Activated CD8-positive, alpha-beta T cell treated with anti-CD3 and anti-CD28 coated beads for 36 hours (primary cell): ENCODE measurements around the gene STAC3. TPM values are rescaled to one million over a fixed set of nuclear protein-coding genes. Genes with fewer than 3 reads are reported as not detected.
A peak's percentile ranks its signal among the peaks of the same experiment; 100 is the strongest.

Source experiments
- ATAC-seq: fragments of 200-7000 bp; cut with Tn5 transposase; one replicate; pipeline ENCODE4 v1.10.0; 2021; ENCODE audit warnings: mild to moderate bottlenecking, moderate library complexity
- CTCF ChIA-PET: fragments of 350-600 bp; sonication (Branson Sonifier 250); formaldehyde crosslinking; loops from one replicate; lab custom pipeline; 2021; ENCODE audit warnings: antibody characterized with exemption; lab: Charles Lee
- POLR2A ChIA-PET: fragments of 350-600 bp; sonication (Branson Sonifier 250); formaldehyde crosslinking; loops from one replicate; lab custom pipeline; 2021; ENCODE audit warnings: antibody characterized with exemption; lab: Charles Lee
- DNase-seq: peaks from one replicate; pipeline ENCODE4 v3.0.0-alpha.2; 2020
- H3K27ac Mint-ChIP-seq: one replicate; pipeline ENCODE4 v1.8.0; 2021; ENCODE audit warnings: mild to moderate bottlenecking, mixed read lengths
- H3K27me3 Mint-ChIP-seq: one replicate; pipeline ENCODE4 v1.8.0; 2021; ENCODE audit warnings: mixed read lengths
- H3K36me3 Mint-ChIP-seq: one replicate; pipeline ENCODE4 v1.8.0; 2021; ENCODE audit warnings: low read depth, mixed read lengths
- H3K4me1 Mint-ChIP-seq: one replicate; pipeline ENCODE4 v1.8.0; 2021; ENCODE audit warnings: low read depth, mixed read lengths
- H3K4me3 Mint-ChIP-seq: one replicate; pipeline ENCODE4 v1.8.0; 2021; ENCODE audit warnings: mild to moderate bottlenecking, moderate library complexity, mixed read lengths
- H3K9me3 Mint-ChIP-seq: one replicate; pipeline ENCODE4 v1.8.0; 2021; ENCODE audit warnings: mixed read lengths
- intact Hi-C: fragments of 100-400 bp; cut with micrococcal nuclease; formaldehyde crosslinking; loops from one replicate; pipeline ENCODE4 v1.10.0; 2022
- total RNA-seq, 2 experiments: library from RNA; stranded (reverse); gene quantifications; one replicate each; pipeline ENCODE4 v1.2.3, GENCODE V29; 2021
- TF ChIP-seq, protein P1 (sequence below): fragments of 200-600 bp; IDR thresholded peaks from one replicate; pipeline ENCODE4 v1.8.0; 2022; ENCODE audit warnings: antibody characterized with exemption, mild to moderate bottlenecking

STAC3 gene
- total RNA-seq, 2 experiments from 2014 or later, result 1.7 to 2.1 TPM

GRCh38 chr12:57229046-57229633 lies 21.8 kb downstream of the STAC3 start:
- no peak for DNase-seq
- Mint-ChIP-seq H3K9me3 (no peaks in the 10 kb centered on the region), H3K27me3 (peaks cover 28% of the 10 kb centered on the region), H3K4me1 (peaks cover 68% of the 10 kb centered on the region), H3K27ac (peak overlapping the region; percentile 99), H3K36me3 (peaks cover 49% of the 10 kb centered on the region), H3K4me3 (peak overlapping the region; percentile 100)
- intact Hi-C loops, result no loop called here
- CTCF ChIA-PET, result interaction anchor here (0.8 to 13.6 kb wide), 8 partner anchors 12 to 229 kb away, joined by 3 to 431 read pairs (median 6); partner anchors contain the start of gene NXPH4
- ATAC-seq, result peak; percentile 24
- TF ChIP-seq, protein P1, sequence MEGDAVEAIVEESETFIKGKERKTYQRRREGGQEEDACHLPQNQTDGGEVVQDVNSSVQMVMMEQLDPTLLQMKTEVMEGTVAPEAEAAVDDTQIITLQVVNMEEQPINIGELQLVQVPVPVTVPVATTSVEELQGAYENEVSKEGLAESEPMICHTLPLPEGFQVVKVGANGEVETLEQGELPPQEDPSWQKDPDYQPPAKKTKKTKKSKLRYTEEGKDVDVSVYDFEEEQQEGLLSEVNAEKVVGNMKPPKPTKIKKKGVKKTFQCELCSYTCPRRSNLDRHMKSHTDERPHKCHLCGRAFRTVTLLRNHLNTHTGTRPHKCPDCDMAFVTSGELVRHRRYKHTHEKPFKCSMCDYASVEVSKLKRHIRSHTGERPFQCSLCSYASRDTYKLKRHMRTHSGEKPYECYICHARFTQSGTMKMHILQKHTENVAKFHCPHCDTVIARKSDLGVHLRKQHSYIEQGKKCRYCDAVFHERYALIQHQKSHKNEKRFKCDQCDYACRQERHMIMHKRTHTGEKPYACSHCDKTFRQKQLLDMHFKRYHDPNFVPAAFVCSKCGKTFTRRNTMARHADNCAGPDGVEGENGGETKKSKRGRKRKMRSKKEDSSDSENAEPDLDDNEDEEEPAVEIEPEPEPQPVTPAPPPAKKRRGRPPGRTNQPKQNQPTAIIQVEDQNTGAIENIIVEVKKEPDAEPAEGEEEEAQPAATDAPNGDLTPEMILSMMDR, result no peak
- POLR2A ChIA-PET, result interaction anchor here (0.9 to 12.7 kb wide), 8 partner anchors 9 to 291 kb away, joined by 3 to 238 read pairs (median 6); partner anchors contain the start of genes DDIT3 and STAC3

DNA sequence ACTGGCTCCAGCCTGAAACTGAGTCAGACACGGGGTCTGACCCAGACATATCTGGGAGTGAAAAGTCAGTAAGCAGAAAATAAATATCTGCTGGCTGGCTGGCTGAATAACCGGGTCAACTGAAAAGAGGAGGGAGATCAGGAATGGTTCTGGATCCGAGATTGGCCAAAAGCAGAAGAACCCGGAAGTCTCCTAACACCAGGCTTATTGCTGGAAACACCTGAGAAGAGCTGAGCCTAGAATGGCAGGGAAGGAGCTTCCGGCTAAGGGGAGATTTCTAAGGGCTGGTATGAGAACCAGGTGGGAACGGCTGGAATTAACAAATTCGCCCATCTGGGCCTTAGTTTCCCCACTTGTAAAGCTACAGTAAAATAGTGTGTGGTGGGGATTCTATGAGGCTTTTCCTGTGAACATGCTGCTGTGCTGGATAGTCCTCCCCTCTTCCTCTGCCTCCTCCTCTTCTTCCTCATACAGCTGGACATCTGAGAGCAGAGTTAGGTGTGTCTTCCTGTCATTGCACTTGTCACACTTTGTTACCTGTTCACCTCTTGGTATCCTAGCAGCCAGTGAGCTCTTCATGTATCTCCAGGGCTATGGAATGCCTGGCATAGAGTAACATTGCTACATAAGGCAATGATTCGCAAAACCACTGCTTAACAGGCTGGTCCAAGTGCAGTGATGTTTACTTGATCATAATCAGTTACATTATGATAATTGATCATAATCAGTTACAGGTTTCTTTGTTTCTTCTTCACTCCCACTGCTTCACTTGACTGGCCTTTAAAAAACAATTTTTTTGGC lies 23.5 kb downstream of the STAC3 start:
- Mint-ChIP-seq H3K27me3 (peaks cover 41% of the 10 kb centered on the region), H3K27ac (no peak overlapping the region), H3K4me1 (peaks cover 68% of the 10 kb centered on the region), H3K9me3 (no peaks in the 10 kb centered on the region), H3K4me3 (peak overlapping the region; percentile 35), H3K36me3 (peaks cover 32% of the 10 kb centered on the region)
- ChIA-PET CTCF (interaction anchor here (2.1 to 13.6 kb wide), 4 partner anchors 11 to 232 kb away, joined by 6 to 431 read pairs (median 112); partner anchors contain the start of genes GLI1 and NXPH4), POLR2A (interaction anchor here (0.6 to 12.7 kb wide), 5 partner anchors 10 to 134 kb away, joined by 3 to 238 read pairs (median 3); a partner anchor contains a TSS)
- TF ChIP-seq, protein P1, result no peak
- intact Hi-C loops, result no loop called here
- DNase-seq (no peak), ATAC-seq (no peak)

- CTCF ChIA-PET, result interaction anchor here (0.7 to 13.6 kb wide), 6 partner anchors 10 to 239 kb away, joined by 3 to 431 read pairs (median 8); partner anchors contain the start of genes GLI1, NXPH4 and STAT6
- Mint-ChIP-seq H3K4me1 (peaks cover 66% of the 10 kb centered on the region), H3K4me3 (peak overlapping the region; percentile 35), H3K36me3 (peaks cover 25% of the 10 kb centered on the region), H3K27me3 (peaks cover 48% of the 10 kb centered on the region), H3K27ac (no peak overlapping the region), H3K9me3 (no peaks in the 10 kb centered on the region)
- TF ChIP-seq, protein P1, result no peak
- ATAC-seq (no peak), DNase-seq (no peak)
- POLR2A ChIA-PET, result interaction anchor here (0.6 to 12.7 kb wide), 5 partner anchors 11 to 260 kb away, joined by 3 to 238 read pairs (median 3); a partner anchor contains a TSS
- intact Hi-C loops, result no loop called here
Observed at GRCh38 chr12:57226588-57227314, 24.2 kb downstream of the STAC3 start.

DNA sequence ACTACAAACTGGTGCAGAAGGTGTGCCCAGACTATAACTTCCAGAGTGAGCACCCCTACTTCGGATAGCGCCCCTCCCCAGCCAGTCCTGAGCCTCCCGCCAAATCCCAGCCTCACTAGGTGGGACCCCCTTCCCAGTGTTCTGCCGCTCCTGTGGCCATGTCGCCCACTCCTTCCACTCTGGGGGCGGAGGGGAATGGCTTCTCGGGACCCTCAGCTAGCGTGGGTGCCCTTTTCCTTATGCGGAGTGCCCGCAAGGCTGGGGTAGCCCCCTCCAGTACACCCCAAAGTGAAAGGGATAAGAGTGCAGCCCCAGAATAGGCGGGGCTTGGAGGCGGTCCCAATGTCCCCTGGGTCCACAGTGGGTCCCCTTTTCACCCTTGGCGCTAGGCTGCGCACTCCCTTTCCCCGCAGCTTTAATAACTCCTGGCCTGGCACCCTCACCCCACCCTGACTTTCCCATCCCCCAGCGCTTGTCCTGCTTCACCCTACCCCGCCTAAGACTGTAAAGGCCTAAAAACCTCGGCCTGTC lies 25.2 kb downstream of the STAC3 start:
- H3K4me3 Mint-ChIP-seq, result peak overlapping the region; percentile 53
- H3K27me3 Mint-ChIP-seq, result peaks cover 58% of the 10 kb centered on the region
- ATAC-seq, result no peak
- TF ChIP-seq, protein P1, result no peak
- intact Hi-C loops, result no loop called here
- peak overlapping the region; percentile 40 for H3K27ac Mint-ChIP-seq
- CTCF ChIA-PET, result interaction anchor here (0.9 to 13.6 kb wide), 4 partner anchors 9 to 233 kb away, joined by 3 to 431 read pairs (median 112); partner anchors contain the start of genes GLI1, NXPH4 and STAT6
- POLR2A ChIA-PET, result interaction anchor here (0.6 to 12.7 kb wide), 4 partner anchors 12 to 261 kb away, joined by 3 to 238 read pairs (median 4); a partner anchor contains a TSS
- H3K36me3 Mint-ChIP-seq, result peaks cover 15% of the 10 kb centered on the region
- no peak for DNase-seq
- H3K4me1 Mint-ChIP-seq, result peaks cover 67% of the 10 kb centered on the region
- no peaks in the 10 kb centered on the region for H3K9me3 Mint-ChIP-seq
